Activated CD4-positive, CD25-positive, alpha-beta regulatory T cell (primary cell): ENCODE data around the gene RAMAC.
"Not testable (repeated sequence)": the region's sequence is repeated elsewhere in the genome, so short reads cannot be mapped to it uniquely, and the experiment has no call there.

Source experiments
- DNase-seq, 4 experiments: peaks; one replicate each; lab custom pipeline; 2025; lab: John Stamatoyannopoulos, UW

RAMAC gene

GRCh38 chr15:82985688-82986441 is at the start of gene RAMAC:
Gene RAMAC, plus strand, starts transcription at chr15:82986210. Its CDS starts 2,809 bp downstream, at chr15:82989019.
- DNase-seq, result peak; percentile 72 to 85 (median 80)

GRCh38 chr15:82936966-82937711 is 48.9 kb upstream of the RAMAC start:
- DNase-seq, result no peak

- no peak for DNase-seq
Measured at GRCh38 chr15:82937712-82938058, 48.3 kb upstream of the RAMAC start.

- not testable (repeated sequence) for DNase-seq
Measured at GRCh38 chr15:82939678-82940077, 46.3 kb upstream of the RAMAC start.

GRCh38 chr15:82942691-82943090 is 43.3 kb upstream of the RAMAC start:
- DNase-seq, result no peak

- no peak for DNase-seq
Measured at GRCh38 chr15:82943176-82943575, 42.8 kb upstream of the RAMAC start.

- DNase-seq, result no peak
Measured at GRCh38 chr15:82944056-82944455, 42.0 kb upstream of the RAMAC start.

- DNase-seq, result no peak
Measured at GRCh38 chr15:82944821-82945220, 41.2 kb upstream of the RAMAC start.

GRCh38 chr15:82945326-82945725 is 40.7 kb upstream of the RAMAC start:
- DNase-seq, result no peak

GRCh38 chr15:82946155-82946701 is 39.8 kb upstream of the RAMAC start:
- DNase-seq, result no peak

GRCh38 chr15:82950295-82950694 is 35.7 kb upstream of the RAMAC start:
- DNase-seq, result no peak

GRCh38 chr15:82950746-82951370 is 35.2 kb upstream of the RAMAC start:
- DNase-seq, result no peak

- no peak for DNase-seq
Measured at GRCh38 chr15:82951472-82952157, 34.4 kb upstream of the RAMAC start.

- no peak for DNase-seq
Measured at GRCh38 chr15:82952158-82953081, 33.6 kb upstream of the RAMAC start, which contains the start of gene HOMER2. Gene HOMER2, minus strand, starts transcription at chr15:82952720. Its CDS starts 185 bp downstream, at chr15:82952535.

- DNase-seq, result no peak
Measured at GRCh38 chr15:82958638-82959037, 27.4 kb upstream of the RAMAC start.

- no peak for DNase-seq
Measured at GRCh38 chr15:82959423-82959822, 26.6 kb upstream of the RAMAC start.

GRCh38 chr15:82960766-82961165 is 25.2 kb upstream of the RAMAC start:
- DNase-seq, result no peak

- no peak for DNase-seq
Measured at GRCh38 chr15:82963471-82964341, 22.3 kb upstream of the RAMAC start.

GRCh38 chr15:82964890-82965289 is 21.1 kb upstream of the RAMAC start:
- no peak for DNase-seq

- no peak for DNase-seq
Measured at GRCh38 chr15:82966671-82967071, 19.3 kb upstream of the RAMAC start.
